GM19193 (cell line): ENCODE data around the gene POTEM.
"Not testable (repeated sequence)": the region's sequence is repeated elsewhere in the genome, so short reads cannot be mapped to it uniquely, and the experiment has no call there.

Experiments
- POLR2A ChIP-seq: IDR thresholded peaks from 4 replicates; pipeline ENCODE4 v1.6.1; 2011; ENCODE audit not compliant: insufficient read depth, insufficient read length; ENCODE audit errors: extremely low read depth

The POTEM gene

GRCh38 chr14:18967134-18967533, at the start of gene POTEM:
Gene POTEM (plus strand): TSS chr14:18967434. CDS start chr14:18967486, 52 bp downstream.
- not testable (repeated sequence) for TF ChIP-seq POLR2A
